AG04450 (cell line): ENCODE data around the gene SMCO2. TPM values are rescaled to one million over a fixed set of nuclear protein-coding genes. Genes with fewer than 3 reads are reported as not detected.

Experiments
- CTCF ChIA-PET: fragments of 300-600, 350-600 bp; formaldehyde crosslinking; extraction: SDS; loops from one replicate; lab custom pipeline; 2022; ENCODE audit warnings: antibody characterized with exemption, inconsistent platforms; lab: Charles Lee
- POLR2A ChIA-PET: fragments of 350-600 bp; formaldehyde crosslinking; extraction: SDS; loops from one replicate; lab custom pipeline; 2021; ENCODE audit warnings: antibody characterized with exemption, inconsistent platforms; lab: Yijun Ruan, JAX
- DNase-seq: peaks from one replicate; pipeline ENCODE4 v3.0.0-alpha.2; 2011; ENCODE audit warnings: low read depth, low spot score
- H3K27ac ChIP-seq: one replicate; pipeline ENCODE4 v1.5.1; 2012; ENCODE audit warnings: low read depth, low read length, control low read depth
- H3K27me3 ChIP-seq: one replicate; pipeline ENCODE4 v1.6.0; 2012; ENCODE audit warnings: low read length; ENCODE audit not compliant: control insufficient read depth, insufficient read depth
- H3K4me3 ChIP-seq: 2 replicates; pipeline ENCODE4 v1.5.1; 2011; ENCODE audit warnings: mild to moderate bottlenecking, low read depth, low read length, control low read depth
- H3K9me3 ChIP-seq: 2 replicates; pipeline ENCODE4 v1.5.1; 2012; ENCODE audit warnings: low read length; ENCODE audit not compliant: control insufficient read depth, insufficient read depth
- CTCF ChIP-seq: IDR thresholded peaks from 2 replicates; pipeline ENCODE4 v1.5.1; 2011; ENCODE audit warnings: low read depth, low read length, control low read depth, inconsistent platforms
- polyA plus RNA-seq: library from polyadenylated mRNA; depleted of rRNA; stranded (reverse); fragments of >200 nt; gene quantifications from 2 replicates; pipeline ENCODE4 v1.2.3, GENCODE V29; 2011

Gene SMCO2
- polyA plus RNA-seq, 1 experiment: 0.55 TPM

GRCh38 chr12:27513155-27513824 lies 66.8 kb downstream of the SMCO2 start:
- CTCF ChIA-PET: interaction anchor here (1.1 kb wide), 1 partner anchor 79 kb away, joined by 3 read pairs; no protein-coding TSS in a partner anchor
- TF ChIP-seq CTCF: no peak
- POLR2A ChIA-PET: no interaction called here

GRCh38 chr12:27515671-27516070 lies 69.1 kb downstream of the SMCO2 start:
- Histone ChIP-seq H3K4me3 (no peak overlapping the region), H3K27me3 (no peaks in the 10 kb centered on the region), H3K27ac (no peak overlapping the region), H3K9me3 (no peaks in the 10 kb centered on the region)
- TF ChIP-seq CTCF: no peak
- no peak for DNase-seq
- CTCF ChIA-PET: interaction anchor here (0.9 kb wide), 1 partner anchor 137 kb away, joined by 6 read pairs; no protein-coding TSS in a partner anchor
- POLR2A ChIA-PET: no interaction called here

More at GRCh38 chr12:27513155-27513824, 66.8 kb downstream of the SMCO2 start:
- H3K4me3 ChIP-seq: no peak overlapping the region
- H3K9me3 ChIP-seq: no peaks in the 10 kb centered on the region
- no peaks in the 10 kb centered on the region for H3K27me3 ChIP-seq
- H3K27ac ChIP-seq: no peak overlapping the region
- DNase-seq: no peak

GRCh38 chr12:27516625-27517024 lies 70.1 kb downstream of the SMCO2 start:
- Histone ChIP-seq H3K27me3 (no peaks in the 10 kb centered on the region), H3K27ac (no peak overlapping the region), H3K9me3 (no peaks in the 10 kb centered on the region), H3K4me3 (no peak overlapping the region)
- ChIA-PET CTCF (no interaction called here), POLR2A (interaction anchor here (0.6 to 0.9 kb wide), 2 partner anchors 7 to 53 kb away, joined by 3 read pairs; partner anchors contain the start of gene PPFIBP1)
- DNase-seq: no peak
- no peak for TF ChIP-seq CTCF

- CTCF ChIA-PET: no interaction called here
- Histone ChIP-seq H3K27ac (no peak overlapping the region), H3K27me3 (no peaks in the 10 kb centered on the region), H3K9me3 (no peaks in the 10 kb centered on the region), H3K4me3 (no peak overlapping the region)
- DNase-seq: no peak
- POLR2A ChIA-PET: no interaction called here
- TF ChIP-seq CTCF: no peak
These were observed 71.0 kb downstream of the SMCO2 start for GRCh38 chr12:27517546-27517945.

- H3K4me3 ChIP-seq: no peak overlapping the region
- TF ChIP-seq CTCF: no peak
- no peak for DNase-seq
- H3K9me3 ChIP-seq: no peaks in the 10 kb centered on the region
- no peak overlapping the region for H3K27ac ChIP-seq
- no peaks in the 10 kb centered on the region for H3K27me3 ChIP-seq
- ChIA-PET POLR2A (no interaction called here), CTCF (no interaction called here)
These were observed 71.6 kb downstream of the SMCO2 start for GRCh38 chr12:27517961-27518665.
